Esophagus squamous epithelium (tissue), 4 donors: ENCODE results near the gene CEP250.

ENCODE experiments used
- CTCF ChIP-seq, 6 experiments: fragments of 450-650 bp in 4 of 6; fragments of 200-600 bp in 2 of 6; sonication (generic) in 2 of 6; IDR thresholded peaks; one replicate each; pipeline ENCODE4 v1.5.1; 2016 to 2019; ENCODE audit warnings: antibody characterized with exemption in 6 of 6, mild to moderate bottlenecking in 4 of 6, moderate library complexity in 4 of 6
- POLR2A ChIP-seq, 4 donors: fragments of 450-650 bp; IDR thresholded peaks; one replicate each; pipeline ENCODE4 v1.6.1; 2017; ENCODE audit warnings: antibody characterized with exemption in 4 of 4, mild to moderate bottlenecking in 4 of 4, moderate library complexity in 3 of 4

DNA sequence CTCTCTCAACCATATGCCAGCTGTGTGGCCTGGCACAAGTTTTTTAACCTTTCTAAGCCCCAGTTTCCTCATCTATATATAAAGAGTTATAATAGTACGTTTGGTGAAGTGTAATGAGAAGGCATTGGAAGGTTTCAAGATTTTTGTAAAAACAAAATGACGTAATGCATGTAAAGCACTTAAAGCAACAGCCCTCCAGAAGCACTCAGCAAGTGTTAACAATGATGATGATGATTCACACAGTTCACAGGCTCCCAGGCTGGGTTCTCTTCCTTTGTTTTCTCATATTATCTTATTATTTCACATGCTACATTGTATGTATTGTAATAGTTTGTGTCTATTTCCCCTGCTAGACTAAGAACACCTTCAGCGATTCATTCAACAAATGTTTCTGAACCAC is 6.2 kb downstream of the CEP250 start:
- no peak for TF ChIP-seq CTCF (IDR thresholded peaks at IDR 0.05)
- no peak for TF ChIP-seq POLR2A (IDR thresholded peaks at IDR 0.05)
